ENCODE data around the gene C2orf66.

Gene C2orf66

DNA sequence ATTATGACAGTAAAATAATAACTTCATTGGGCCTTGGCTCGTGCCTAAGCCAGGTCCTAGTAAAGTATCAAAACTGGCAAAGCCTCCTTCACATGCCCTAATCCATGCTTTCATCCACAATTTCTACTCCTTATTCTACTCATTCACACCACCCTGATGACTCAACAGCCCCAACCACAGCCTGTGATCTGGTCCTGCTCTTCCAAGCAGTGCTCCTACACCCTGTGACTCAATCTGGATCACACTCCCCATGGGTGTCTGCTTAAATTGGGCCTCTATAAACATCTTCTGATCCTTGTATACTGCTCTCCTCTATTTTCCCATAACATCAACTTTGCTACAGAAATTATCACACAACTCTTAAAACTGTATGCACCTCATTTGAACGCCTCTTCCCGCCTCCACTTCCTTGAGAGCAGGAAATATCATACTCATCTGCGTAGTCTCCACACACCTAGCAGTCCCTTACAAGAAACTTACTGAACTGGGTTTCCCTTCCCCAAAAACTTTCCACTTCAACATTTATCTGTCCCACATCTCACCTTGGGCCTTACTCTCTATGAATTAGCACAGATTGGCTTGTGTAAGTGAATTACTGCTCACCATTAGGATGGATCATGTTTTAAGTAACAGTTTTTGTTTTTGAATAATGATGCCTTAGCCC lies 25.6 kb downstream of the C2orf66 start:
- Histone ChIP-seq H3K4me1 (ENCODE audit: control insufficient read depth in 2 of 2, insufficient read depth in 1 of 2, low read depth in 1 of 2, low read length in 2 of 2) (no peaks in the 10 kb centered on the region), H3K14ac (ENCODE audit: low read length) (no peak overlapping the region), H3K36me3 (replicated peaks in 1 of 2; ENCODE audit: control insufficient read depth in 2 of 2, insufficient read depth in 2 of 2, low read length in 2 of 2) (peaks cover 22 to 98% of the 10 kb centered on the region in 2 donors), H2BK12ac (ENCODE audit: low read length) (no peak overlapping the region), H3K79me1 (ENCODE audit: low read depth, low read length) (no peaks in the 10 kb centered on the region), H3K18ac (ENCODE audit: low read length) (no peak overlapping the region), H2BK5ac (ENCODE audit: low read length) (no peak overlapping the region), H3K23ac (ENCODE audit: low read depth, low read length, poor library complexity) (no peak overlapping the region), H3K27ac (replicated peaks; ENCODE audit: low read length) (no peak overlapping the region), H3K4me3 (ENCODE audit: low read length in 2 of 2) (no peak overlapping the region), H3K9me3 (replicated peaks in 1 of 2; ENCODE audit: control insufficient read depth in 2 of 2, insufficient read depth in 1 of 2, low read depth in 1 of 2, low read length in 2 of 2) (no peaks in the 10 kb centered on the region), H2BK15ac (ENCODE audit: low read length) (no peak overlapping the region), H3K4ac (ENCODE audit: low read length) (no peak overlapping the region), H2BK120ac (ENCODE audit: low read depth, low read length) (no peak overlapping the region), H4K8ac (ENCODE audit: low read depth, low read length) (no peak overlapping the region), H4K91ac (ENCODE audit: low read depth, low read length, poor library complexity) (no peak overlapping the region), H2AFZ (ENCODE audit: low read length) (no peak overlapping the region), H3K9ac (ENCODE audit: low read depth, low read length, poor library complexity) (no peak overlapping the region), H2AK5ac (ENCODE audit: low read depth, low read length) (no peak overlapping the region), H3K4me2 (ENCODE audit: insufficient read depth, low read length, poor library complexity, severe bottlenecking) (no peak overlapping the region), H3K27me3 (ENCODE audit: control insufficient read depth in 3 of 3, insufficient read depth in 3 of 3, low read depth in 1 of 3, low read length in 3 of 3) (no peaks in the 10 kb centered on the region)
- WGBS, 2 donors (ENCODE audit: extremely low coverage in 2 of 2, insufficient read length in 2 of 2, insufficient replicate concordance in 1 of 2): no CpG with 5 or more reads among the region's 4 CpGs
- no peak for DNase-seq (ENCODE audit: low spot score)

DNA sequence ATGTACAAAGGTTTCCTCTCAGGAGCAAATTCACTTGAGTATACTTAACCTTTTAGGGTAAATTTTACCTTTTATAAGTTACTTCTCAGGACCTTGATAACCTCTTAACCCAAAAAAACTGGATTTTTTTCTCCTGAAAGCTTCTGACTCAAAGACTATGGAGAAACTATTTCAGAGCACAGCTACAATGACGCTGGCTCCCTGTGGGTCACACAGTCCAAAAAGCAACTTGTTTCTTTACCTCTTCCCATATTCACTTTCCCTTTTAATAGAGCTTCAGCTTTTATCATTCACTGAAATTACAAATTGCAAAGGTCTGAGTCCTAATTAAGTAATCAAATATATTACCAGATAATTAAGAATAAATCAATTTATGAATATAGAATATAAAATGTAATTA lies 42.1 kb downstream of the C2orf66 start:
- Histone ChIP-seq H3K36me3 (replicated peaks in 1 of 2; ENCODE audit: control insufficient read depth in 2 of 2, insufficient read depth in 2 of 2, low read length in 2 of 2) (peaks cover 11 to 97% of the 10 kb centered on the region in 2 donors), H3K18ac (ENCODE audit: low read length) (no peak overlapping the region), H4K91ac (ENCODE audit: low read depth, low read length, poor library complexity) (no peak overlapping the region), H3K4ac (ENCODE audit: low read length) (no peak overlapping the region), H3K79me1 (ENCODE audit: low read depth, low read length) (no peaks in the 10 kb centered on the region), H3K9me3 (replicated peaks in 1 of 2; ENCODE audit: control insufficient read depth in 2 of 2, insufficient read depth in 1 of 2, low read depth in 1 of 2, low read length in 2 of 2) (no peaks in the 10 kb centered on the region), H3K4me3 (ENCODE audit: low read length in 2 of 2) (no peak overlapping the region), H2BK120ac (ENCODE audit: low read depth, low read length) (no peak overlapping the region), H3K27ac (replicated peaks; ENCODE audit: low read length) (no peak overlapping the region), H3K27me3 (ENCODE audit: control insufficient read depth in 3 of 3, insufficient read depth in 3 of 3, low read depth in 1 of 3, low read length in 3 of 3) (no peaks in the 10 kb centered on the region), H2BK5ac (ENCODE audit: low read length) (no peak overlapping the region), H3K14ac (ENCODE audit: low read length) (no peak overlapping the region), H2BK15ac (ENCODE audit: low read length) (no peak overlapping the region), H3K4me1 (ENCODE audit: control insufficient read depth in 2 of 2, insufficient read depth in 1 of 2, low read depth in 1 of 2, low read length in 2 of 2) (no peaks in the 10 kb centered on the region), H2AK5ac (ENCODE audit: low read depth, low read length) (no peak overlapping the region), H2AFZ (ENCODE audit: low read length) (no peak overlapping the region), H4K8ac (ENCODE audit: low read depth, low read length) (no peak overlapping the region), H2BK12ac (ENCODE audit: low read length) (no peak overlapping the region), H3K9ac (ENCODE audit: low read depth, low read length, poor library complexity) (no peak overlapping the region), H3K4me2 (ENCODE audit: insufficient read depth, low read length, poor library complexity, severe bottlenecking) (no peak overlapping the region), H3K23ac (ENCODE audit: low read depth, low read length, poor library complexity) (no peak overlapping the region)
- WGBS, 2 donors (ENCODE audit: extremely low coverage in 2 of 2, insufficient read length in 2 of 2, insufficient replicate concordance in 1 of 2): no CpG with 5 or more reads among the region's 1 CpG
- DNase-seq (ENCODE audit: low spot score): no peak

DNA sequence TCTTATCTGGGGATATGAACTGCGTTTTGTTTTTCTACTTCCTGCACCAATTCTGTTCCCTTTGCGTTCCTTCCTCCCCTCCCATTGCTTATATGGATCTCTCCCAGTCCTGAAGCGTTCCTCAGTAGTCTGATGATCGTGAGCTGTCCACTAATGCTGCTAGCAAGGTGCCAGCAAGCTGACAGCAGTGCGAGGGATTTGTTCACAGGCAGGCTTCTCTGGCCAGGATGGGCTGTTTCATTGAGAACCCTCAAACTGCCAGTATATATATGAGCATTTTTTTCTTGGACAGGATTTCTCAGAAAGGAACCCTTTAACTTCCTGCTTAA lies 49.8 kb downstream of the C2orf66 start:
- H3K14ac ChIP-seq (ENCODE audit: low read length): no peak overlapping the region

DNA sequence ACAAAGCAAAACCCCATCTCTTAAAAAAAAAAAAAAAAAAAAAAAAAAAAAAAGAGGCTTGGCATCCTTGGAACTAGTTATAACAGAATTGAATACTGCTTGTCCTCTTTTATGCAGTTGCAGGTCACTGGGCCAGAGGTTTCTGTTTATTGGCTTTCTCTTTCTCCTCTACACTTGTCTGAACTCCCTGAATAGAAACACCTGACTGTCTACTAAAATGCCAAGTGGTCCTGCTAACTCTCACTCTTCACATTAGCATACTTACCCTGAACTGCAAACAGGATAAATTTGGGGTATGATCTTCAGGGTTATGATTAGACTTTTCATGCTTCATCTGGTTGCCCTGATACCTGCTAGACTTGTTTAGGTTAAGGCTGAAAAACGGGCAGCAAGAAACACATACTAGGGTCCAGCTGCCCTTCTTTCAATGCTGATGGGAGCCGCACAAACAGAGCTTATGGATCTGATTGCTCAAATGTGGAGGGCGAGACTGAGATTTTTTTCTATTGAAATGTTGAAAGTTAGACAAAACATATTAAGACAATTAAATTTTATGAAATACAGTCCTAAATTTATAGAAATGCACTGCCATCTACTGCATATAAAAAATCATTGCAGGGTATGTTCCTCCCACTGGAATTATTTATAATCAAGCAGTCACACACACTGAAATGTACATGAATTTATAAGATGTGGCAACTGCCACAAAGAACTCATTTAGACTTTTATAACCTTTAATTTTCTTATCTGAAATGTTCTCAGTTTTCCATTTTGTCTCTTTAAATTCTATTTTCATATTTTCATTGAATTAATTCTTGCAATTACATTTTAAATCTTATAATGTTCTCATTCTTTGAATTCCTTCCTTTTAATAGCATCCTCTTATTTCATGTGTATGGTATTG lies 50.4 kb downstream of the C2orf66 start:
- no peak overlapping the region for H3K18ac ChIP-seq (ENCODE audit: low read length)
- no peak overlapping the region for H3K23ac ChIP-seq (ENCODE audit: low read depth, low read length, poor library complexity)
- H3K4me2 ChIP-seq (ENCODE audit: insufficient read depth, low read length, poor library complexity, severe bottlenecking): no peak overlapping the region
- no peak overlapping the region for H2BK5ac ChIP-seq (ENCODE audit: low read length)
- H2BK12ac ChIP-seq (ENCODE audit: low read length): no peak overlapping the region
- H2AK5ac ChIP-seq (ENCODE audit: low read depth, low read length): no peak overlapping the region
- H2BK15ac ChIP-seq (ENCODE audit: low read length): no peak overlapping the region
- DNase-seq (ENCODE audit: low spot score): no peak
- no peak overlapping the region for H3K4me3 ChIP-seq (ENCODE audit: low read length in 2 of 2)
- no peaks in the 10 kb centered on the region for H3K79me1 ChIP-seq (ENCODE audit: low read depth, low read length)
- no peak overlapping the region for H3K27ac ChIP-seq (replicated peaks; ENCODE audit: low read length)
- H3K4ac ChIP-seq (ENCODE audit: low read length): no peak overlapping the region
- peaks cover 4 to 8% of the 10 kb centered on the region in 2 donors for H3K9me3 ChIP-seq (replicated peaks in 1 of 2; ENCODE audit: control insufficient read depth in 2 of 2, insufficient read depth in 1 of 2, low read depth in 1 of 2, low read length in 2 of 2)
- no peak overlapping the region for H3K14ac ChIP-seq (ENCODE audit: low read length)
- H4K8ac ChIP-seq (ENCODE audit: low read depth, low read length): no peak overlapping the region
- H3K27me3 ChIP-seq (ENCODE audit: control insufficient read depth in 3 of 3, insufficient read depth in 3 of 3, low read depth in 1 of 3, low read length in 3 of 3): no peaks in the 10 kb centered on the region
- H3K36me3 ChIP-seq (replicated peaks in 1 of 2; ENCODE audit: control insufficient read depth in 2 of 2, insufficient read depth in 2 of 2, low read length in 2 of 2): peaks cover 8 to 47% of the 10 kb centered on the region in 2 donors
- no peak overlapping the region for H4K91ac ChIP-seq (ENCODE audit: low read depth, low read length, poor library complexity)
- WGBS, 2 donors (ENCODE audit: extremely low coverage in 2 of 2, insufficient read length in 2 of 2, insufficient replicate concordance in 1 of 2): no CpG with 5 or more reads among the region's 3 CpGs
- H3K9ac ChIP-seq (ENCODE audit: low read depth, low read length, poor library complexity): no peak overlapping the region
- no peak overlapping the region for H2AFZ ChIP-seq (ENCODE audit: low read length)
- H3K4me1 ChIP-seq (ENCODE audit: control insufficient read depth in 2 of 2, insufficient read depth in 1 of 2, low read depth in 1 of 2, low read length in 2 of 2): no peaks in the 10 kb centered on the region
- H2BK120ac ChIP-seq (ENCODE audit: low read depth, low read length): no peak overlapping the region

More for the DNA sequence above, 49.8 kb downstream of the C2orf66 start:
- Histone ChIP-seq H2BK5ac (ENCODE audit: low read length) (no peak overlapping the region), H2AFZ (ENCODE audit: low read length) (no peak overlapping the region), H2BK12ac (ENCODE audit: low read length) (no peak overlapping the region), H2BK120ac (ENCODE audit: low read depth, low read length) (no peak overlapping the region), H2AK5ac (ENCODE audit: low read depth, low read length) (no peak overlapping the region), H3K9me3 (replicated peaks in 1 of 2; ENCODE audit: control insufficient read depth in 2 of 2, insufficient read depth in 1 of 2, low read depth in 1 of 2, low read length in 2 of 2) (peaks cover 4 to 8% of the 10 kb centered on the region in 2 donors), H2BK15ac (ENCODE audit: low read length) (no peak overlapping the region), H3K4me2 (ENCODE audit: insufficient read depth, low read length, poor library complexity, severe bottlenecking) (no peak overlapping the region), H3K23ac (ENCODE audit: low read depth, low read length, poor library complexity) (no peak overlapping the region), H3K79me1 (ENCODE audit: low read depth, low read length) (no peaks in the 10 kb centered on the region), H3K18ac (ENCODE audit: low read length) (no peak overlapping the region), H3K9ac (ENCODE audit: low read depth, low read length, poor library complexity) (no peak overlapping the region), H4K8ac (ENCODE audit: low read depth, low read length) (no peak overlapping the region), H3K27ac (replicated peaks; ENCODE audit: low read length) (no peak overlapping the region), H4K91ac (ENCODE audit: low read depth, low read length, poor library complexity) (no peak overlapping the region), H3K36me3 (replicated peaks in 1 of 2; ENCODE audit: control insufficient read depth in 2 of 2, insufficient read depth in 2 of 2, low read length in 2 of 2) (peaks cover 9 to 53% of the 10 kb centered on the region in 2 donors), H3K27me3 (ENCODE audit: control insufficient read depth in 3 of 3, insufficient read depth in 3 of 3, low read depth in 1 of 3, low read length in 3 of 3) (no peaks in the 10 kb centered on the region), H3K4me1 (ENCODE audit: control insufficient read depth in 2 of 2, insufficient read depth in 1 of 2, low read depth in 1 of 2, low read length in 2 of 2) (no peaks in the 10 kb centered on the region), H3K4me3 (ENCODE audit: low read length in 2 of 2) (no peak overlapping the region), H3K4ac (ENCODE audit: low read length) (no peak overlapping the region)
- WGBS, 2 donors (ENCODE audit: extremely low coverage in 2 of 2, insufficient read length in 2 of 2, insufficient replicate concordance in 1 of 2): no CpG with 5 or more reads among the region's 5 CpGs
- DNase-seq (ENCODE audit: low spot score): no peak
